HepG2 (cell line): ENCODE results near the gene NHLRC3. TPM values are rescaled to one million over a fixed set of nuclear protein-coding genes. Genes with fewer than 3 reads are reported as not detected.
A peak's percentile ranks its signal among the peaks of the same experiment; 100 is the strongest.

Source experiments
- CHD2 ChIP-seq: IDR thresholded peaks from 2 replicates; pipeline ENCODE4 v1.6.1; 2011; ENCODE audit warnings: low read depth, low read length, improper control_type of control experiment
- CHD4 ChIP-seq: fragments of 200-600 bp; sonication (generic); IDR thresholded peaks from 2 replicates; pipeline ENCODE4 v1.7.0; 2017; ENCODE audit warnings: mild to moderate bottlenecking, low read length, borderline replicate concordance
- PCBP1 ChIP-seq: fragments of 200-400 bp; formaldehyde crosslinking; IDR thresholded peaks from 2 replicates; pipeline ENCODE4 v1.6.1; 2017; ENCODE audit warnings: mild to moderate bottlenecking, low read depth, low read length, borderline replicate concordance
- RFX1 ChIP-seq: fragments of 450-650 bp; IDR thresholded peaks from 2 replicates; pipeline ENCODE4 v1.6.1; 2017
- SALL2 ChIP-seq: sonication (generic); formaldehyde crosslinking; IDR thresholded peaks from 2 replicates; pipeline ENCODE4 v1.8.1; 2023; ENCODE audit warnings: mild to moderate bottlenecking, missing genetic modification reagents, inconsistent platforms
- YEATS2 ChIP-seq: sonication (generic); formaldehyde crosslinking; IDR thresholded peaks from 2 replicates; pipeline ENCODE4 v1.4.0; 2020; ENCODE audit warnings: missing genetic modification reagents, borderline replicate concordance
- ZNF619 ChIP-seq: sonication (generic); formaldehyde crosslinking; IDR thresholded peaks from 2 replicates; pipeline ENCODE4 v1.4.0; 2020; ENCODE audit warnings: mild to moderate bottlenecking, missing genetic modification reagents
- ZNF776 ChIP-seq: sonication (generic); formaldehyde crosslinking; IDR thresholded peaks from 2 replicates; pipeline ENCODE4 v1.4.0; 2020; ENCODE audit warnings: mild to moderate bottlenecking, missing genetic modification reagents
- ZSCAN20 ChIP-seq: sonication (generic); formaldehyde crosslinking; IDR thresholded peaks from 2 replicates; pipeline ENCODE4 v1.4.0; 2020; ENCODE audit warnings: missing genetic modification reagents, mild to moderate bottlenecking, borderline replicate concordance
- polyA plus RNA-seq, 8 experiments: library from polyadenylated mRNA; depleted of rRNA in 3 of 8; stranded (reverse) in 7 of 8; unstranded in 1 of 8; fragments of >200 nt; fragmentation: Illumina TruSeq in 4 of 8; extraction: Trizol in 4 of 8; gene quantifications; 2 replicates each; pipeline versions ENCODE4 v1.2.1 to v1.2.3, GENCODE V29; 2011 to 2016; ENCODE audit warnings: low read depth in 4 of 8, missing spikeins in 1 of 8, mixed read lengths in 1 of 8; ENCODE audit not compliant: insufficient read depth in 1 of 8
- total RNA-seq, 5 experiments: library from RNA; depleted of rRNA; stranded (reverse); fragments of >200 nt; fragmentation: Illumina TruSeq; extraction: Trizol; gene quantifications; 2 replicates each; pipeline ENCODE4 v1.2.3, GENCODE V29; 2016; ENCODE audit warnings: low read depth in 1 of 5
- TF ChIP-seq, protein P1 (sequence below): sonication (generic); formaldehyde crosslinking; IDR thresholded peaks from 2 replicates; pipeline ENCODE4 v1.5.0; 2020; ENCODE audit warnings: missing genetic modification reagents
- TF ChIP-seq, protein P2 (sequence below): sonication (generic); formaldehyde crosslinking; IDR thresholded peaks from 2 replicates; pipeline ENCODE4 v1.4.0; 2020; ENCODE audit warnings: mild to moderate bottlenecking, missing genetic modification reagents
- TF ChIP-seq, protein P3 (sequence below): sonication (generic); formaldehyde crosslinking; IDR thresholded peaks from 2 replicates; pipeline ENCODE4 v1.5.1; 2020; ENCODE audit warnings: mild to moderate bottlenecking, missing genetic modification reagents
- TF ChIP-seq, protein P4 (sequence below): sonication (generic); formaldehyde crosslinking; IDR thresholded peaks from 2 replicates; pipeline ENCODE4 v1.8.1; 2023; ENCODE audit warnings: missing genetic modification reagents, inconsistent platforms, borderline replicate concordance
- TF ChIP-seq, protein P5 (sequence below): sonication (generic); formaldehyde crosslinking; IDR thresholded peaks from 2 replicates; pipeline ENCODE4 v1.4.0; 2020; ENCODE audit warnings: mild to moderate bottlenecking, low read depth, missing genetic modification reagents
- TF ChIP-seq, protein P6 (sequence below): sonication (generic); formaldehyde crosslinking; IDR thresholded peaks from 2 replicates; pipeline ENCODE4 v1.4.0; 2020; ENCODE audit warnings: low read depth, mild to moderate bottlenecking, missing genetic modification reagents

The NHLRC3 gene
- total and polyA plus RNA-seq, 2 of the 13 experiments (the other 11 are each of a cell fraction or from before 2014, with no cell fraction given) = 19.9 to 29.8 TPM

DNA sequence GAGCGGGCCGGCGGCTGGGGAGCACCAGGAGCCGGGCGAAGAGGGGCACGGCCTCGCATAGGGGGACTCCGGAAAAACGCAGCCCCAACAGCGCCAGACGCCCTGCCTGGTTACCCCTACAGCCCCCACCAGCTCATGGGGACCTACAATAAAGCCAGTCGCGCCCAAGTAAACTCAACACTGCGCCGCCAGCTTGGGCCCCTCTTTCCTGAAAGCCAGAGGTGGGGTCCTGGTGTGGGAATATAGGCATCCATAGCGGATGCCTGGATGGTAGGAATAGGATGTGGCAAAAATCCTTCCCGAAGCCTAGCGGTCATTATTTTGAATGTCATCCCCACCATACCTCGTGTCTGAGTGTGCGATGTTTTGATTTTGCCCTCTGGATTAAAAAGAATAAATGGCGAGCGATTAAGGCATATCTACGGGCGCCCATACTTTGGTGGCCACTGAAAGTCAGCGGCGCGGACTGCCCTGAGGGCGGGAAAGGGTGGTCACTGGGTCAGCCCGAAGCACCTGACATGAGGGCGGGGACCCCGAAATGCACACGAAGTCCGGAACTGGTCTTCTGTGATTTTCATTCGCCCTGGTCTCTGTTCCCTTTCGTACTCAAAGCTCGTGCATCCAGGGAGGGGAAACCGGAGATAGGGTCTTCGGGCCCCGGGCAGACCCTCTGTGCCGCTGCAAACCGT, at the start of gene NHLRC3, which contains the start of gene PROSER1 (continued):
- TF ChIP-seq, protein P1, sequence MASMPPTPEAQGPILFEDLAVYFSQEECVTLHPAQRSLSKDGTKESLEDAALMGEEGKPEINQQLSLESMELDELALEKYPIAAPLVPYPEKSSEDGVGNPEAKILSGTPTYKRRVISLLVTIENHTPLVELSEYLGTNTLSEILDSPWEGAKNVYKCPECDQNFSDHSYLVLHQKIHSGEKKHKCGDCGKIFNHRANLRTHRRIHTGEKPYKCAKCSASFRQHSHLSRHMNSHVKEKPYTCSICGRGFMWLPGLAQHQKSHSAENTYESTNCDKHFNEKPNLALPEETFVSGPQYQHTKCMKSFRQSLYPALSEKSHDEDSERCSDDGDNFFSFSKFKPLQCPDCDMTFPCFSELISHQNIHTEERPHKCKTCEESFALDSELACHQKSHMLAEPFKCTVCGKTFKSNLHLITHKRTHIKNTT = no peak
- no peak for TF ChIP-seq CHD2
- TF ChIP-seq ZNF619 = 0 out of 2 replicates have a peak, but pooled peaks have one; percentile 23
- peak; percentile 61; the same call in 1 of the 2 replicates for TF ChIP-seq SALL2 (CRISPR knock-in tag)
- TF ChIP-seq, protein P2, sequence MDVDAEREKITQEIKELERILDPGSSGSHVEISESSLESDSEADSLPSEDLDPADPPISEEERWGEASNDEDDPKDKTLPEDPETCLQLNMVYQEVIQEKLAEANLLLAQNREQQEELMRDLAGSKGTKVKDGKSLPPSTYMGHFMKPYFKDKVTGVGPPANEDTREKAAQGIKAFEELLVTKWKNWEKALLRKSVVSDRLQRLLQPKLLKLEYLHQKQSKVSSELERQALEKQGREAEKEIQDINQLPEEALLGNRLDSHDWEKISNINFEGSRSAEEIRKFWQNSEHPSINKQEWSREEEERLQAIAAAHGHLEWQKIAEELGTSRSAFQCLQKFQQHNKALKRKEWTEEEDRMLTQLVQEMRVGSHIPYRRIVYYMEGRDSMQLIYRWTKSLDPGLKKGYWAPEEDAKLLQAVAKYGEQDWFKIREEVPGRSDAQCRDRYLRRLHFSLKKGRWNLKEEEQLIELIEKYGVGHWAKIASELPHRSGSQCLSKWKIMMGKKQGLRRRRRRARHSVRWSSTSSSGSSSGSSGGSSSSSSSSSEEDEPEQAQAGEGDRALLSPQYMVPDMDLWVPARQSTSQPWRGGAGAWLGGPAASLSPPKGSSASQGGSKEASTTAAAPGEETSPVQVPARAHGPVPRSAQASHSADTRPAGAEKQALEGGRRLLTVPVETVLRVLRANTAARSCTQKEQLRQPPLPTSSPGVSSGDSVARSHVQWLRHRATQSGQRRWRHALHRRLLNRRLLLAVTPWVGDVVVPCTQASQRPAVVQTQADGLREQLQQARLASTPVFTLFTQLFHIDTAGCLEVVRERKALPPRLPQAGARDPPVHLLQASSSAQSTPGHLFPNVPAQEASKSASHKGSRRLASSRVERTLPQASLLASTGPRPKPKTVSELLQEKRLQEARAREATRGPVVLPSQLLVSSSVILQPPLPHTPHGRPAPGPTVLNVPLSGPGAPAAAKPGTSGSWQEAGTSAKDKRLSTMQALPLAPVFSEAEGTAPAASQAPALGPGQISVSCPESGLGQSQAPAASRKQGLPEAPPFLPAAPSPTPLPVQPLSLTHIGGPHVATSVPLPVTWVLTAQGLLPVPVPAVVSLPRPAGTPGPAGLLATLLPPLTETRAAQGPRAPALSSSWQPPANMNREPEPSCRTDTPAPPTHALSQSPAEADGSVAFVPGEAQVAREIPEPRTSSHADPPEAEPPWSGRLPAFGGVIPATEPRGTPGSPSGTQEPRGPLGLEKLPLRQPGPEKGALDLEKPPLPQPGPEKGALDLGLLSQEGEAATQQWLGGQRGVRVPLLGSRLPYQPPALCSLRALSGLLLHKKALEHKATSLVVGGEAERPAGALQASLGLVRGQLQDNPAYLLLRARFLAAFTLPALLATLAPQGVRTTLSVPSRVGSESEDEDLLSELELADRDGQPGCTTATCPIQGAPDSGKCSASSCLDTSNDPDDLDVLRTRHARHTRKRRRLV (CRISPR knock-in tag) = no peak
- TF ChIP-seq, protein P3, sequence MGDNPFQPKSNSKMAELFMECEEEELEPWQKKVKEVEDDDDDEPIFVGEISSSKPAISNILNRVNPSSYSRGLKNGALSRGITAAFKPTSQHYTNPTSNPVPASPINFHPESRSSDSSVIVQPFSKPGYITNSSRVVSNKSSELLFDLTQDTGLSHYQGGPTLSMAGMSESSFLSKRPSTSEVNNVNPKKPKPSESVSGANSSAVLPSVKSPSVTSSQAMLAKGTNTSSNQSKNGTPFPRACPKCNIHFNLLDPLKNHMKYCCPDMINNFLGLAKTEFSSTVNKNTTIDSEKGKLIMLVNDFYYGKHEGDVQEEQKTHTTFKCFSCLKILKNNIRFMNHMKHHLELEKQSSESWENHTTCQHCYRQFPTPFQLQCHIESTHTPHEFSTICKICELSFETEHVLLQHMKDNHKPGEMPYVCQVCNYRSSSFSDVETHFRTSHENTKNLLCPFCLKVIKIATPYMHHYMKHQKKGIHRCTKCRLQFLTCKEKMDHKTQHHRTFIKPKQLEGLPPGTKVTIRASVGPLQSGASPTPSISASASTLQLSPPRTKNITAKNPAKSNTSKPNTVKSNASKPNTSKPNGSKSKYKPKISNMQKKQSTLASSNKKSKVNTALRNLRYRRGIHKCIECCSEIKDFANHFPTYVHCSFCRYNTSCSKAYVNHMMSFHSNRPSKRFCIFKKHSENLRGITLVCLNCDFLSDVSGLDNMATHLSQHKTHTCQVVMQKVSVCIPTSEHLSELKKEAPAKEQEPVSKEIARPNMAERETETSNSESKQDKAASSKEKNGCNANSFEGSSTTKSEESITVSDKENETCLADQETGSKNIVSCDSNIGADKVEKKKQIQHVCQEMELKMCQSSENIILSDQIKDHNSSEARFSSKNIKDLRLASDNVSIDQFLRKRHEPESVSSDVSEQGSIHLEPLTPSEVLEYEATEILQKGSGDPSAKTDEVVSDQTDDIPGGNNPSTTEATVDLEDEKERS (CRISPR knock-in tag) = no peak
- TF ChIP-seq, protein P4, sequence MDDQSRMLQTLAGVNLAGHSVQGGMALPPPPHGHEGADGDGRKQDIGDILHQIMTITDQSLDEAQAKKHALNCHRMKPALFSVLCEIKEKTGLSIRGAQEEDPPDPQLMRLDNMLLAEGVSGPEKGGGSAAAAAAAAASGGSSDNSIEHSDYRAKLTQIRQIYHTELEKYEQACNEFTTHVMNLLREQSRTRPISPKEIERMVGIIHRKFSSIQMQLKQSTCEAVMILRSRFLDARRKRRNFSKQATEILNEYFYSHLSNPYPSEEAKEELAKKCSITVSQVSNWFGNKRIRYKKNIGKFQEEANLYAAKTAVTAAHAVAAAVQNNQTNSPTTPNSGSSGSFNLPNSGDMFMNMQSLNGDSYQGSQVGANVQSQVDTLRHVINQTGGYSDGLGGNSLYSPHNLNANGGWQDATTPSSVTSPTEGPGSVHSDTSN = no peak
- TF ChIP-seq, protein P5, sequence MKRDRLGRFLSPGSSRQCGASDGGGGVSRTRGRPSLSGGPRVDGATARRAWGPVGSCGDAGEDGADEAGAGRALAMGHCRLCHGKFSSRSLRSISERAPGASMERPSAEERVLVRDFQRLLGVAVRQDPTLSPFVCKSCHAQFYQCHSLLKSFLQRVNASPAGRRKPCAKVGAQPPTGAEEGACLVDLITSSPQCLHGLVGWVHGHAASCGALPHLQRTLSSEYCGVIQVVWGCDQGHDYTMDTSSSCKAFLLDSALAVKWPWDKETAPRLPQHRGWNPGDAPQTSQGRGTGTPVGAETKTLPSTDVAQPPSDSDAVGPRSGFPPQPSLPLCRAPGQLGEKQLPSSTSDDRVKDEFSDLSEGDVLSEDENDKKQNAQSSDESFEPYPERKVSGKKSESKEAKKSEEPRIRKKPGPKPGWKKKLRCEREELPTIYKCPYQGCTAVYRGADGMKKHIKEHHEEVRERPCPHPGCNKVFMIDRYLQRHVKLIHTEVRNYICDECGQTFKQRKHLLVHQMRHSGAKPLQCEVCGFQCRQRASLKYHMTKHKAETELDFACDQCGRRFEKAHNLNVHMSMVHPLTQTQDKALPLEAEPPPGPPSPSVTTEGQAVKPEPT (CRISPR knock-in tag) = no peak
- no peak for TF ChIP-seq PCBP1
- TF ChIP-seq, protein P6, sequence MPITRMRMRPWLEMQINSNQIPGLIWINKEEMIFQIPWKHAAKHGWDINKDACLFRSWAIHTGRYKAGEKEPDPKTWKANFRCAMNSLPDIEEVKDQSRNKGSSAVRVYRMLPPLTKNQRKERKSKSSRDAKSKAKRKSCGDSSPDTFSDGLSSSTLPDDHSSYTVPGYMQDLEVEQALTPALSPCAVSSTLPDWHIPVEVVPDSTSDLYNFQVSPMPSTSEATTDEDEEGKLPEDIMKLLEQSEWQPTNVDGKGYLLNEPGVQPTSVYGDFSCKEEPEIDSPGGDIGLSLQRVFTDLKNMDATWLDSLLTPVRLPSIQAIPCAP (CRISPR knock-in tag) = 0 out of 2 replicates have a peak, but pooled peaks have one; percentile 26
- TF ChIP-seq YEATS2 (CRISPR knock-in tag) = peak; percentile 80
- TF ChIP-seq ZNF776 (CRISPR knock-in tag) = no peak
- TF ChIP-seq ZSCAN20 (CRISPR knock-in tag) = 0 out of 2 replicates have a peak, but pooled peaks have one; percentile 48
- no peak for TF ChIP-seq RFX1
- no peak for TF ChIP-seq CHD4
